ENCODE data around the gene ALOX12.
"Not testable (repeated sequence)": the region's sequence is repeated elsewhere in the genome, so short reads cannot be mapped to it uniquely, and the experiment has no call there.

DNA sequence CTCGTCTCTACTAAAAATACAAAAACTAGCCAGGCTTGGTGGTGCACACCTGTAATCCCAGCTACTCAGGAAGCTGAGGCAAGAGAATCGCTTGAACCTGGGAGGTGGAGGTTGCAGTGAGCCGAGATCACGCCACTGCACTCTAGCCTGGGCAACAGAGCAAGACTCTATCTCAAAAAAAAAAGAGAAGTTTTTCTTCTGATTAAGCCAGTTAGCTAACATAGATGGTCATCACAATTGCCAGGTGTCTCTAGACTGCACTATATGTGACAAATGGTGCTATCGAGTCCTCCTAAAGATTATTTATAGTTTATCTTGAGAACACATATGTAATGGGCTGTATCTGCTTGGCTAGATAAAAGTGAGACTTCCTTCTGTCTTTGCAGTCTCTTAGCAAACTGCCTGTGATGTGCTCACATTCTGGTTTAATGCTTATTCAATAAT lies 2.2 kb upstream of the ALOX12 start:
- TF ChIP-seq, protein P1, sequence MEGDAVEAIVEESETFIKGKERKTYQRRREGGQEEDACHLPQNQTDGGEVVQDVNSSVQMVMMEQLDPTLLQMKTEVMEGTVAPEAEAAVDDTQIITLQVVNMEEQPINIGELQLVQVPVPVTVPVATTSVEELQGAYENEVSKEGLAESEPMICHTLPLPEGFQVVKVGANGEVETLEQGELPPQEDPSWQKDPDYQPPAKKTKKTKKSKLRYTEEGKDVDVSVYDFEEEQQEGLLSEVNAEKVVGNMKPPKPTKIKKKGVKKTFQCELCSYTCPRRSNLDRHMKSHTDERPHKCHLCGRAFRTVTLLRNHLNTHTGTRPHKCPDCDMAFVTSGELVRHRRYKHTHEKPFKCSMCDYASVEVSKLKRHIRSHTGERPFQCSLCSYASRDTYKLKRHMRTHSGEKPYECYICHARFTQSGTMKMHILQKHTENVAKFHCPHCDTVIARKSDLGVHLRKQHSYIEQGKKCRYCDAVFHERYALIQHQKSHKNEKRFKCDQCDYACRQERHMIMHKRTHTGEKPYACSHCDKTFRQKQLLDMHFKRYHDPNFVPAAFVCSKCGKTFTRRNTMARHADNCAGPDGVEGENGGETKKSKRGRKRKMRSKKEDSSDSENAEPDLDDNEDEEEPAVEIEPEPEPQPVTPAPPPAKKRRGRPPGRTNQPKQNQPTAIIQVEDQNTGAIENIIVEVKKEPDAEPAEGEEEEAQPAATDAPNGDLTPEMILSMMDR (IDR thresholded peaks at IDR 0.05; ENCODE audit: low read length), result not testable (repeated sequence)
- TF ChIP-seq EZH2 (IDR thresholded peaks at IDR 0.05; ENCODE audit: borderline replicate concordance, low read length), result not testable (repeated sequence)

Data from OCI-LY1 (cell line).